WTC11 (cell line): ENCODE results near the gene NUP210. TPM values are rescaled to one million over a fixed set of nuclear protein-coding genes. Genes with fewer than 3 reads are reported as not detected.

ENCODE experiments used
- ATF1 ChIP-seq: sonication (generic); formaldehyde crosslinking; IDR thresholded peaks from 2 replicates; pipeline ENCODE4 v1.8.1; 2023; ENCODE audit warnings: mild to moderate bottlenecking, moderate library complexity, missing genetic modification reagents
- EMX1 ChIP-seq: fragments of 250-450 bp; sonication (Bioruptor Pico); IDR thresholded peaks from 2 replicates; pipeline ENCODE4 v1.8.0; 2021; ENCODE audit warnings: mild to moderate bottlenecking
- ESRRA ChIP-seq: sonication (generic); formaldehyde crosslinking; IDR thresholded peaks from 2 replicates; pipeline ENCODE4 v1.8.1; 2022; ENCODE audit warnings: mild to moderate bottlenecking, missing genetic modification reagents, borderline replicate concordance
- FOXJ3 ChIP-seq: sonication (generic); formaldehyde crosslinking; IDR thresholded peaks from 2 replicates; pipeline ENCODE4 v1.9.0; 2021; ENCODE audit warnings: missing genetic modification reagents, mild to moderate bottlenecking, borderline replicate concordance
- FOXP1 ChIP-seq: sonication (generic); formaldehyde crosslinking; IDR thresholded peaks from 2 replicates; pipeline ENCODE4 v1.8.0; 2022; ENCODE audit warnings: missing genetic modification reagents, mild to moderate bottlenecking, moderate library complexity, borderline replicate concordance
- GABPB1 ChIP-seq: sonication (generic); formaldehyde crosslinking; IDR thresholded peaks from 2 replicates; pipeline ENCODE4 v1.8.1; 2023; ENCODE audit warnings: mild to moderate bottlenecking, missing genetic modification reagents
- GRHL2 ChIP-seq: fragments of 250-450 bp; sonication (Bioruptor Pico); IDR thresholded peaks from 2 replicates; pipeline ENCODE4 v1.8.0; 2022; ENCODE audit warnings: mild to moderate bottlenecking, moderate library complexity; ENCODE audit not compliant: insufficient replicate concordance, severe bottlenecking
- GTF2I ChIP-seq: fragments of 250-450 bp; sonication (Bioruptor Pico); conservative IDR thresholded peaks from 2 replicates; pipeline ENCODE4 v1.4.0; 2021; ENCODE audit warnings: mild to moderate bottlenecking
- IRF2 ChIP-seq: sonication (generic); formaldehyde crosslinking; IDR thresholded peaks from 2 replicates; pipeline ENCODE4 v1.8.0; 2022; ENCODE audit warnings: low read depth, missing genetic modification reagents, borderline replicate concordance
- KAT7 ChIP-seq: sonication (generic); formaldehyde crosslinking; IDR thresholded peaks from 2 replicates; pipeline ENCODE4 v1.8.1; 2023; ENCODE audit warnings: missing genetic modification reagents, mild to moderate bottlenecking, borderline replicate concordance
- MYBL2 ChIP-seq: sonication (generic); formaldehyde crosslinking; IDR thresholded peaks from 2 replicates; pipeline ENCODE4 v1.8.1; 2023; ENCODE audit warnings: mild to moderate bottlenecking, moderate library complexity, missing genetic modification reagents
- PRRX2 ChIP-seq: fragments of 250-450 bp; sonication (Bioruptor Pico); IDR thresholded peaks from 2 replicates; pipeline ENCODE4 v1.8.0; 2021; ENCODE audit warnings: mild to moderate bottlenecking
- SMAD4 ChIP-seq: sonication (generic); formaldehyde crosslinking; IDR thresholded peaks from 2 replicates; pipeline ENCODE4 v1.8.0; 2022; ENCODE audit warnings: mild to moderate bottlenecking, missing genetic modification reagents
- TCF7 ChIP-seq: sonication (generic); formaldehyde crosslinking; IDR thresholded peaks from 2 replicates; pipeline ENCODE4 v1.8.0; 2022; ENCODE audit warnings: mild to moderate bottlenecking, low read depth, missing genetic modification reagents, moderate library complexity
- TP53 ChIP-seq: sonication (generic); formaldehyde crosslinking; IDR thresholded peaks from 2 replicates; pipeline ENCODE4 v1.8.1; 2023; ENCODE audit warnings: mild to moderate bottlenecking, missing genetic modification reagents
- ZBTB21 ChIP-seq: sonication (generic); formaldehyde crosslinking; IDR thresholded peaks from 2 replicates; pipeline ENCODE4 v1.8.1; 2023; ENCODE audit warnings: mild to moderate bottlenecking, missing genetic modification reagents, borderline replicate concordance
- ZNF219 ChIP-seq: sonication (generic); formaldehyde crosslinking; IDR thresholded peaks from 2 replicates; pipeline ENCODE4 v1.8.0; 2023; ENCODE audit warnings: missing genetic modification reagents, mild to moderate bottlenecking, borderline replicate concordance
- ZNF232 ChIP-seq: sonication (generic); formaldehyde crosslinking; IDR thresholded peaks from 2 replicates; pipeline ENCODE4 v1.8.0; 2022; ENCODE audit warnings: mild to moderate bottlenecking, missing genetic modification reagents
- ZNF423 ChIP-seq: fragments of 250-450 bp; sonication (Bioruptor Pico); IDR thresholded peaks from 2 replicates; pipeline ENCODE4 v2.1.2; 2022; ENCODE audit warnings: mild to moderate bottlenecking, moderate library complexity
- total RNA-seq: library from RNA; stranded (reverse); gene quantifications from 3 replicates; pipeline ENCODE4 v1.2.3, GENCODE V29; 2021
- TF ChIP-seq, protein P1 (sequence below): fragments of 250-450 bp; sonication (Bioruptor Pico); IDR thresholded peaks from 2 replicates; pipeline ENCODE4 v2.1.2; 2022; ENCODE audit warnings: mild to moderate bottlenecking, moderate library complexity
- TF ChIP-seq, protein P2 (sequence below): fragments of 250-450 bp; sonication (Bioruptor Pico); IDR thresholded peaks from 2 replicates; pipeline ENCODE4 v1.9.0; 2021; ENCODE audit warnings: mild to moderate bottlenecking
- TF ChIP-seq, protein P3 (sequence below): sonication (generic); formaldehyde crosslinking; IDR thresholded peaks from 2 replicates; pipeline ENCODE4 v1.8.0; 2022; ENCODE audit warnings: missing genetic modification reagents
- TF ChIP-seq, protein P4 (sequence below): sonication (generic); formaldehyde crosslinking; IDR thresholded peaks from 2 replicates; pipeline ENCODE4 v1.8.0; 2022; ENCODE audit warnings: mild to moderate bottlenecking, missing genetic modification reagents
- TF ChIP-seq, protein P5 (sequence below): sonication (generic); formaldehyde crosslinking; IDR thresholded peaks from 2 replicates; pipeline ENCODE4 v1.8.1; 2023; ENCODE audit warnings: mild to moderate bottlenecking, moderate library complexity, missing genetic modification reagents
- TF ChIP-seq, protein P6 (sequence below): sonication (generic); formaldehyde crosslinking; IDR thresholded peaks from 2 replicates; pipeline ENCODE4 v1.8.1; 2022; ENCODE audit warnings: mild to moderate bottlenecking, moderate library complexity, missing genetic modification reagents

Gene NUP210
- total RNA-seq, 1 experiment from 2014 or later = 59.2 TPM

DNA sequence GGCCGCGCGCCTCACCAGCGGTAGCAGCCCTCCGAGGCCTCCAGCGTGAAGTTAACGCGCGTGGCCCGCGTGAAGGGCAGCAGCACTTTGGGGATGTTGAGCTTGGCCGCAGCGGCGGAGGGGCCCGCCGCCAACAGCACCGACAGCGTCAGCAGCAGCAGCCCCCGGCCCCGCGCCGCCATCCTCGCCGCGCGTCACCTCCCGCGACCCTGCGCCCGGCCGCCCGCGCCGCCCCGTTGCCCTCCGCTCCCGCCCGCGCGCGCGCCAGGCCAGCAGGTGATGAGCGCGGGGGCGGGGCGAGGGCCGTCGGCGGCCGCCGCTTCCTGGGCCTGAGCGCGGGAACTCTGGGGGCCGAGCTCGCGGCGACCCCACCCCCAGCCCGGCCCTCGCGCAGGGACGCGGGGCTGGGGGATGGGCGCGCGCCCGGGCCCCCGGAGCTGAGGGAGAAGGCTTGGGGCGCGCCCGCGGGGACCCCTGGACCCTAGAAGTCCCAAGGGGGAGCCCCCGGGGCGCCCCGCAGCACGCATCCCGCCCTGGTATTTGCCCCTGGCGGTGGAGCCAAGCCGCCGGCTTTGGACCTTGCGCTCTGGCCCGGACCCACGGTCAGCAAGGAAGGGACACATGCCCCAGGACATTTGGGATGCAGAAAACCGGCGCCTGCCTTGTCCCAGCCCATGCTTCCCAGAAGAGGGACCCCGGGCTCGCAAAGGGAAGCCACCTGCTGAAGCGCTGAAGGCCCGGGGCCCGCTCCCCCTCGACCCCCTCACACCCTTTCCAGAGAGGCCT, at the start of gene NUP210 (continued):
- TF ChIP-seq, protein P1, sequence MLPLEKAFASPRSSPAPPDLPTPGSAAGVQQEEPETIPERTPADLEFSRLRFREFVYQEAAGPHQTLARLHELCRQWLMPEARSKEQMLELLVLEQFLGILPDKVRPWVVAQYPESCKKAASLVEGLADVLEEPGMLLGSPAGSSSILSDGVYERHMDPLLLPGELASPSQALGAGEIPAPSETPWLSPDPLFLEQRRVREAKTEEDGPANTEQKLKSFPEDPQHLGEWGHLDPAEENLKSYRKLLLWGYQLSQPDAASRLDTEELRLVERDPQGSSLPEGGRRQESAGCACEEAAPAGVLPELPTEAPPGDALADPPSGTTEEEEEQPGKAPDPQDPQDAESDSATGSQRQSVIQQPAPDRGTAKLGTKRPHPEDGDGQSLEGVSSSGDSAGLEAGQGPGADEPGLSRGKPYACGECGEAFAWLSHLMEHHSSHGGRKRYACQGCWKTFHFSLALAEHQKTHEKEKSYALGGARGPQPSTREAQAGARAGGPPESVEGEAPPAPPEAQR (CRISPR knock-in tag) = no peak
- no peak for TF ChIP-seq GABPB1 (CRISPR knock-in tag)
- no peak for TF ChIP-seq IRF2 (CRISPR knock-in tag)
- TF ChIP-seq, protein P2, sequence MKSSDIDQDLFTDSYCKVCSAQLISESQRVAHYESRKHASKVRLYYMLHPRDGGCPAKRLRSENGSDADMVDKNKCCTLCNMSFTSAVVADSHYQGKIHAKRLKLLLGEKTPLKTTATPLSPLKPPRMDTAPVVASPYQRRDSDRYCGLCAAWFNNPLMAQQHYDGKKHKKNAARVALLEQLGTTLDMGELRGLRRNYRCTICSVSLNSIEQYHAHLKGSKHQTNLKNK (CRISPR knock-in tag) = no peak
- TF ChIP-seq SMAD4 (CRISPR knock-in tag) = no peak
- no peak for TF ChIP-seq ATF1 (CRISPR knock-in tag)
- no peak; the same call in 1 of the 2 replicates for TF ChIP-seq TCF7 (CRISPR knock-in tag)
- no peak for TF ChIP-seq ZBTB21 (CRISPR knock-in tag)
- TF ChIP-seq TP53 (CRISPR knock-in tag) = no peak
- TF ChIP-seq, protein P3, sequence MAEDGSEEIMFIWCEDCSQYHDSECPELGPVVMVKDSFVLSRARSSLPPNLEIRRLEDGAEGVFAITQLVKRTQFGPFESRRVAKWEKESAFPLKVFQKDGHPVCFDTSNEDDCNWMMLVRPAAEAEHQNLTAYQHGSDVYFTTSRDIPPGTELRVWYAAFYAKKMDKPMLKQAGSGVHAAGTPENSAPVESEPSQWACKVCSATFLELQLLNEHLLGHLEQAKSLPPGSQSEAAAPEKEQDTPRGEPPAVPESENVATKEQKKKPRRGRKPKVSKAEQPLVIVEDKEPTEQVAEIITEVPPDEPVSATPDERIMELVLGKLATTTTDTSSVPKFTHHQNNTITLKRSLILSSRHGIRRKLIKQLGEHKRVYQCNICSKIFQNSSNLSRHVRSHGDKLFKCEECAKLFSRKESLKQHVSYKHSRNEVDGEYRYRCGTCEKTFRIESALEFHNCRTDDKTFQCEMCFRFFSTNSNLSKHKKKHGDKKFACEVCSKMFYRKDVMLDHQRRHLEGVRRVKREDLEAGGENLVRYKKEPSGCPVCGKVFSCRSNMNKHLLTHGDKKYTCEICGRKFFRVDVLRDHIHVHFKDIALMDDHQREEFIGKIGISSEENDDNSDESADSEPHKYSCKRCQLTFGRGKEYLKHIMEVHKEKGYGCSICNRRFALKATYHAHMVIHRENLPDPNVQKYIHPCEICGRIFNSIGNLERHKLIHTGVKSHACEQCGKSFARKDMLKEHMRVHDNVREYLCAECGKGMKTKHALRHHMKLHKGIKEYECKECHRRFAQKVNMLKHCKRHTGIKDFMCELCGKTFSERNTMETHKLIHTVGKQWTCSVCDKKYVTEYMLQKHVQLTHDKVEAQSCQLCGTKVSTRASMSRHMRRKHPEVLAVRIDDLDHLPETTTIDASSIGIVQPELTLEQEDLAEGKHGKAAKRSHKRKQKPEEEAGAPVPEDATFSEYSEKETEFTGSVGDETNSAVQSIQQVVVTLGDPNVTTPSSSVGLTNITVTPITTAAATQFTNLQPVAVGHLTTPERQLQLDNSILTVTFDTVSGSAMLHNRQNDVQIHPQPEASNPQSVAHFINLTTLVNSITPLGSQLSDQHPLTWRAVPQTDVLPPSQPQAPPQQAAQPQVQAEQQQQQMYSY = no peak
- 0 out of 2 replicates have a peak, but pooled peaks have one; percentile 22 for TF ChIP-seq FOXP1 (CRISPR knock-in tag)
- TF ChIP-seq ZNF232 (CRISPR knock-in tag) = no peak
- TF ChIP-seq, protein P4, sequence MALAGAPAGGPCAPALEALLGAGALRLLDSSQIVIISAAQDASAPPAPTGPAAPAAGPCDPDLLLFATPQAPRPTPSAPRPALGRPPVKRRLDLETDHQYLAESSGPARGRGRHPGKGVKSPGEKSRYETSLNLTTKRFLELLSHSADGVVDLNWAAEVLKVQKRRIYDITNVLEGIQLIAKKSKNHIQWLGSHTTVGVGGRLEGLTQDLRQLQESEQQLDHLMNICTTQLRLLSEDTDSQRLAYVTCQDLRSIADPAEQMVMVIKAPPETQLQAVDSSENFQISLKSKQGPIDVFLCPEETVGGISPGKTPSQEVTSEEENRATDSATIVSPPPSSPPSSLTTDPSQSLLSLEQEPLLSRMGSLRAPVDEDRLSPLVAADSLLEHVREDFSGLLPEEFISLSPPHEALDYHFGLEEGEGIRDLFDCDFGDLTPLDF (CRISPR knock-in tag) = no peak
- TF ChIP-seq ZNF219 (CRISPR knock-in tag) = no peak
- no peak; the same call in 1 of the 2 replicates for TF ChIP-seq MYBL2
- no peak for TF ChIP-seq EMX1 (CRISPR knock-in tag)
- TF ChIP-seq ESRRA (CRISPR knock-in tag) = no peak
- TF ChIP-seq, protein P5, sequence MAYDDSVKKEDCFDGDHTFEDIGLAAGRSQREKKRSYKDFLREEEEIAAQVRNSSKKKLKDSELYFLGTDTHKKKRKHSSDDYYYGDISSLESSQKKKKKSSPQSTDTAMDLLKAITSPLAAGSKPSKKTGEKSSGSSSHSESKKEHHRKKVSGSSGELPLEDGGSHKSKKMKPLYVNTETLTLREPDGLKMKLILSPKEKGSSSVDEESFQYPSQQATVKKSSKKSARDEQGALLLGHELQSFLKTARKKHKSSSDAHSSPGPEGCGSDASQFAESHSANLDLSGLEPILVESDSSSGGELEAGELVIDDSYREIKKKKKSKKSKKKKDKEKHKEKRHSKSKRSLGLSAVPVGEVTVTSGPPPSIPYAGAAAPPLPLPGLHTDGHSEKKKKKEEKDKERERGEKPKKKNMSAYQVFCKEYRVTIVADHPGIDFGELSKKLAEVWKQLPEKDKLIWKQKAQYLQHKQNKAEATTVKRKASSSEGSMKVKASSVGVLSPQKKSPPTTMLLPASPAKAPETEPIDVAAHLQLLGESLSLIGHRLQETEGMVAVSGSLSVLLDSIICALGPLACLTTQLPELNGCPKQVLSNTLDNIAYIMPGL = no peak; the same call in none of the 2 replicates
- TF ChIP-seq KAT7 = peak; percentile 67; the same call in 1 of the 2 replicates
- no peak for TF ChIP-seq GRHL2 (CRISPR knock-in tag)
- peak; percentile 67; the same call in 1 of the 2 replicates for TF ChIP-seq ZNF423 (CRISPR knock-in tag)
- no peak for TF ChIP-seq PRRX2
- no peak for TF ChIP-seq FOXJ3 (CRISPR knock-in tag)
- TF ChIP-seq, protein P6, sequence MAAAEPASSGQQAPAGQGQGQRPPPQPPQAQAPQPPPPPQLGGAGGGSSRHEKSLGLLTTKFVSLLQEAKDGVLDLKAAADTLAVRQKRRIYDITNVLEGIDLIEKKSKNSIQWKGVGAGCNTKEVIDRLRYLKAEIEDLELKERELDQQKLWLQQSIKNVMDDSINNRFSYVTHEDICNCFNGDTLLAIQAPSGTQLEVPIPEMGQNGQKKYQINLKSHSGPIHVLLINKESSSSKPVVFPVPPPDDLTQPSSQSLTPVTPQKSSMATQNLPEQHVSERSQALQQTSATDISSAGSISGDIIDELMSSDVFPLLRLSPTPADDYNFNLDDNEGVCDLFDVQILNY = peak; percentile 86
- TF ChIP-seq GTF2I = peak; percentile 73
- TF ChIP-seq, all 79 proteins: peak for 13
